HuH-7 (cell line): ENCODE data around the gene NXNL1.
A peak's percentile ranks its signal among the peaks of the same experiment; 100 is the strongest.

ENCODE experiments used
- DNase-seq: peaks from one replicate; pipeline ENCODE4 v3.0.0; 2011; ENCODE audit warnings: low spot score

Gene NXNL1

GRCh38 chr19:17455308-17456123 is 5.2 kb downstream of the NXNL1 start:
- DNase-seq: no peak

DNA sequence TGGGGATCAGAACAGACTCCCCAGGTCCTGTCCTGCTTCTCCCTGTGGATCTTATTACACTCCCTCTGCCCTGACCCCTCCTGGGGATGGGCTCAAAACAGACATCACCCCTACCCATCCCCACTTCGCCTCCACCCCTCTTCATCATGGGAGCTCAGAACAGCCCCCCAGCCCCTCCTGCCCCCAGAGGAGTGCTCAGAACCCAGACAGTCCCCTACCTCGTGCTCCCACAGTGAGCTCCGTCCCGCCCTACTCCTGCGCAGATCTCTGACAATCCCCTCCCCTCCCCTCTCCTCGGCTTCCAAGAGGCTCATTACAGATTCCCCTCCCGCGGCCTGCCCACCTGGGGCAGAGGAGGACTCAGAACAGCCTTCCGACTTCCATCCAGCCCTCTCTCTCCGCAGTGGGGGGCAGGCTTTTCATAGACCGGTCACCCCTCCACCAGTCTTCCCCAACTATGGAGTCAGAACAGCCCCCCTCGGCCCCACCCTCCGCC is 6.1 kb downstream of the NXNL1 start:
- DNase-seq: no peak

DNA sequence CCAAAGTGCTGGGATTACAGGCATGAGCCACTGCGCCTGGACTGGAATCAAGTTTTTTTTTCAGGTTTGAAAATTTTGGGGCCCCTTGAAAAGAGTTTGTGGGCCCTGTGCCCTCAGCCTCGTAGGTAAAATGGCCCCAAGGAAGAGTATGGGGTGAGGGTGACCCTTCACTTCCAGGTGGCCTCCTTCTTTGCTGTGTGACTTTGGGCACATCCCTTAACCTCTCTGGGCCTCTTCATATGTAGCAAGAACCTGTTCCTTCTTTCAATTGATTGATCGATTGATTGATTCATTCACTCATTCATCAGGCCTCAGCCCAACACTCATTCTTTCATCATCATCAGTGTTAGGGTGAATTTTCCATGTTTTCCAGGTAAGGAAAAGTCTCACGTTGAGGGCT is 8.9 kb downstream of the NXNL1 start:
- DNase-seq: no peak

DNA sequence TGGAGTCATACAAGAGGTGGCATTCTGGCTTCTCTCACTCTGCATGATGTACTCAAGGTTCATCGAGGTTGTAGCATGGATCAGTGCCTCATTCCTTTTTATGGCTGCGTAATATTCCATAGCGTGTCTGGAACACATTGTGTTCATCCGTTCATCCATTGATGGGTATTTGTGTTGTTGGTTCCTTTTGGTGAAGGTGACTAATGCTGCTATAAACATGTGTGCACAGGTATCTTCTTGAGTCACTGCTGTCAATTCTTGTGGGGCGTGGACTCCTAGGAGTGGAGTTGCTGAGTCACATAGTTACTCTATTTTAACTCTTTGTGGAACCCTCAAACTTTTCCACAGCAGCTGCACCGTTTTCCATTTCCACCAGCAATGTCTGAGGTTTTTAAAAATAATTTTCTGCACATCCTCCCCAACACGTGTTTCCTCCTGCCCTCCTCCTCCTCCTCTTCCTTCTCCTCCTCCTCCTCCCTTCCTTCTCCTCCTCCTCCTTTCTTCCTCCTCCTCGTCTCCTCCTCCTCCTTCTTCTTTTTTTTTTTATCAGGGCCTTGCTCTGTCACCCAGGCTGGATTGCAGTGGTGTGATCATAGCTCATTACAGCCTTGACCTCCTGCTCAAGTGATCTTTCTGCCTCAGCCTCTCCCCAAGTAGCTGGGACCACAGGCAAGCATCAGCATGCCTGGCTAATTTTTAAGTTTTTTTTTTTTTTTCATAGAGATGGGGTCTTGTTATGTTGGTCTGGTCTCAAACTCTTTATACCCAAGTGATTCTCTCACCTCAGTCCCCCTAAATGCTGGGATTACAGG is 10.3 kb downstream of the NXNL1 start:
- DNase-seq: no peak

- DNase-seq: peak; percentile 76
These were observed 12.4 kb downstream of the NXNL1 start, which contains the start of gene TMEM221 for GRCh38 chr19:17448131-17448967. TSS of gene TMEM221 (minus strand) at chr19:17448668. CDS start at chr19:17448462, 206 bp downstream.

DNA sequence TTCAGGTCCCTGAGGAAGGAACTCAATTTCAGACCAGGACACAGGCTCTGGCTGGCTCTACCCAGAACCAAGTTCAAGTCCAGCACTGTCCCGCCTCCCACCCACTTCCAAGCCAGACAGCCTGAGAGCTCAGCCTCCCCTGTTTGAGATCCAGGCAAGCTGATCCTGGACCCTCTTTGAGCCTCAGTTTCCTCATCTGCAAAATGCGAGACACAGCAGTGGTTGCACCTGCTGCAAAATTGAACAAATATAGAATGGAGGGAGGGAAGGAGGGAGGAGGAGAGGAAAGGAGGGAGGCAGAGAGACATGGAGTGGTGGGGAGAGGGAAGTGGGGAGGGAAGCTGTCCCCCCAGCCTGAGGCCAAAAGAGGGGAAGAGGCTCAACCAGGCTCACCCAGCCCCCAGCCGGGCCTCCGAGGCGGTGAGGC is 13.0 kb downstream of the NXNL1 start:
- DNase-seq: no peak

- no peak for DNase-seq
These were observed 15.1 kb downstream of the NXNL1 start for GRCh38 chr19:17445526-17446165.

DNA sequence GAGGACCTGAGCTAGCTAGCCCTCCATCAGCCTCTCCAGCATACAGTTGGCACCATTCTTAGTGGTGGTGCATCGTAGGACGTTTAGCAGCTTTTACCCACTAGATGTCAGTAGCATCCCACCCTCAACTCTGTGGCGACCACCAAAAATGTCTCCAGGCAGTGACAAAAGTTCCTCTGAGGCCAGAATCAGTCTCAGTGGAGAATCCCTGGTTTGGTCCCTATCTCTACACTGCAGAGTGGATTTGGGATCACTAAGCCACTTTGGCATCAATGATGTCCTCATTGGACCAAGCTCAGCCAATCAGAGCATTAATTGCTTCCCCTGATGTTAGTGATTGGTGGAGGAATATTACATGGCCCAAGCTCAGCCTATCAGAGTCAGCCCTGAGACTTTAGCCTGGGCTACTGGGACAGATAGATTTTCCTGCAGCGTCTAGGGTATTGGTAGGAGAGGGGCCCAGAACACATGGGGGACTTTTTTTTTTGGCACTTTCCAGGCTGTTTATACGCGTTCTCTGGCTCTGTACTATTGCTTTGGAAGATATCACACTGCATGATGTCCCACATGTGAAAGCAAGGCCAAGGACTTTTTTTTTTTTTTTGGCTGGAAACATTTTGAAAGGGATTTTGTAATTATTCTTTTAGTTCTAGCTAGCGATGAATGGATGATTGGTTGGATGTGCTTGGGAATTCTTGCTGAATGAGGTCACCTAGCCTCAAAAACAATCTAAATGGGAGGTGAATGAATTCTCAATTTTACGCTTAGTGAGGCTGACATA is 19.3 kb downstream of the NXNL1 start:
- DNase-seq: no peak

GRCh38 chr19:17436874-17437267 is 23.9 kb downstream of the NXNL1 start:
- DNase-seq: no peak

DNA sequence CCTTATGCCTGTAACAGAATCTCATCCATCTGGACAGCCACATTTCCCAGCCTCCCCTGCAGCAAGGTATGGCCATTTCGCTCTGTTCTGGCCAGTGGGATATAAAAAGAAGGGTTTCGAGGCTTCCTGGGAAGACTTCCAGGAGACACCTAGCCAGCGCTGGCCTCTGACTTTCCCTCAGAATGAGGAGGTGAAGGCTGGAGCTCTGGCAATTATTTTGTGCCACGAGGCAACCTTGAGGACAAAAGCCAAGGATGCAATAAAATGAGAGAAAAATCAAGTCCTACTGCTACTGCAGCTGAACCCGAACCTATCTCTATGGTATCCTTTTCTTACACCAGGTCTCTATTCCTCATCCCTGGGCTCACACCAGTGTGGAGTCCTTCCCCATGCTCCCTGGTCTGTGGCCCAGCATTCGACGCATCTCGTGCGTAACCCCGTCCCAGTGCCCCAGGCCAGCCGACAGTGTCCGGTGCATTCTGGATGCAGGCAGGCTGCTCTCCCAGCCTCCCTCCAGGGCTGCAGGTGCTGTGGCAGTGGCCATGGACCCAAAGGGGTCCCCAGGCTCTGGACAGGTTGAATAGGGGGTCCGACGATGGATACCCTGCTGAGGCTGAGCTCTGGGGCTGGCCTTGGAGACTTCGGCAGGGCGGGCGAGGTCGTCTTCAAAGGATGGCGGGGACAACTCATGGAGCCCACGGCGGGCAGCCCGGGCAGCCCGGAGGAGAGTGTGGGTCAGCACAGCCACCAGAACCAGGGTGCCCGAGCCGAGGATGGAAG is 24.4 kb downstream of the NXNL1 start:
- DNase-seq: no peak

DNA sequence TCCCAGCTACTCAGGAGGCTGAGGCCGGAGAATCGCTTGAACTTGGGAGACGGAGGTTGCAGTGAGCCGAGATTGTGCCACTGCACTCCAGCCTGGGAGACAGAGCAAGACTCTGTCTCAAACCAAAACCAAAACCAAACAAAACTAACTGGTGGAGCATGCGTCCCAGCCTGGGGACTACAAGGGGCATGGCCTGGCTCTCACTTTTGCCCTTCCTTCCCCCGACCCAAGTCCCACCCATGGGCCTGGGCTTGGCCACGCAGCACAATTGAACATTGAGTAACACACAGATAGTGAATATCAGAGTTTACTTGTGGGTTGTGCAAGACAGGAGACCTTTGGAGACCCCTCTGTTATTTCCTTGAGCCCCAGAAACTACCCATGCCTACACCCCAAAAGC is 25.5 kb downstream of the NXNL1 start:
- DNase-seq: no peak

- DNase-seq: no peak
These were observed 29.3 kb downstream of the NXNL1 start for GRCh38 chr19:17431417-17431816.

- no peak for DNase-seq
These were observed 31.0 kb downstream of the NXNL1 start for GRCh38 chr19:17429641-17430113.

GRCh38 chr19:17424743-17425365 is 35.9 kb downstream of the NXNL1 start:
- DNase-seq: peak; percentile 58

GRCh38 chr19:17423429-17424208 is 37.1 kb downstream of the NXNL1 start:
- DNase-seq: no peak

GRCh38 chr19:17421942-17422341 is 38.8 kb downstream of the NXNL1 start:
- no peak for DNase-seq

DNA sequence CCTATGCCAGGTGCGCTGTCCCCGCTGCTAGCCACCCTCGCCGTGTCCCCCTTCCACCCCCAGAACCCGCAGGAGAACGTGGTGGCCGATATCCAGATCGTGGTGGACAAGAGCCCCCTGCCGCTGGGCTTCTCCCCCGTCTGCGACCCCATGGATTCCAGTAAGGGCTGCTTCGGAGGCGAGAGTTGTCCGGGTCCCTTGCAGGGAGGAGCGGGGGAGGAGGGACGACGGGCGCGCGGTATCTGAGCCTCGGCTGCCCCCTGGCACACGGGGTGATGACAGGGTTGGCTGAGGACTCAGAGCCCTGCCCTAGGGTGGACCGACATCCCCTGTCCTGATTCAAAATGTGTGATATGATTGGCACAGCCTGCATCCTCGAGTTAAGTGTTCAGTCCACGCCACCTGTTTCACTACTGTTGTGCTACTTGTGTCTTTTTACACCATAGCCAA is 40.2 kb downstream of the NXNL1 start:
- DNase-seq: no peak
